HL-60/S4 treated with retinoic acid at 250 ng/mL for 4 days and 3 days (cell line): ENCODE measurements around the gene CFL1.

Experiments used
- in situ Hi-C: fragments of 300-500 bp; cut with MboI; formaldehyde crosslinking; loops from 2 replicates; pipeline ENCODE4 v1.7.0; 2022; ENCODE audit warnings: low sequenced_read_pairs

CFL1 gene

GRCh38 chr11:65870706-65871681 lies 13.0 kb upstream of the CFL1 start:
- in situ Hi-C loops: loop anchor here (10.0 kb wide), 1 partner anchor 114 kb away; no protein-coding TSS in a partner anchor

GRCh38 chr11:65870307-65870658 lies 12.3 kb upstream of the CFL1 start:
- in situ Hi-C loops: loop anchor here (10.0 kb wide), 1 partner anchor 115 kb away; no protein-coding TSS in a partner anchor

GRCh38 chr11:65869643-65870306 lies 11.8 kb upstream of the CFL1 start:
- in situ Hi-C loops: loop anchor here (10.0 kb wide), 1 partner anchor 115 kb away; no protein-coding TSS in a partner anchor

GRCh38 chr11:65868907-65869306 lies 10.9 kb upstream of the CFL1 start:
- in situ Hi-C loops: no loop called here

GRCh38 chr11:65868076-65868667 lies 10.2 kb upstream of the CFL1 start:
- in situ Hi-C loops: no loop called here

- in situ Hi-C loops: no loop called here
Measured at GRCh38 chr11:65867284-65868071, 9.5 kb upstream of the CFL1 start.

GRCh38 chr11:65866509-65867283 lies 8.7 kb upstream of the CFL1 start:
- in situ Hi-C loops: no loop called here

GRCh38 chr11:65865550-65866172 lies 7.7 kb upstream of the CFL1 start:
- in situ Hi-C loops: no loop called here

- in situ Hi-C loops: no loop called here
Measured at GRCh38 chr11:65864706-65865471, 6.9 kb upstream of the CFL1 start.

- in situ Hi-C loops: no loop called here
Measured at GRCh38 chr11:65863889-65864705, 6.1 kb upstream of the CFL1 start.

GRCh38 chr11:65862941-65863888 lies 5.2 kb upstream of the CFL1 start:
- in situ Hi-C loops: no loop called here

- in situ Hi-C loops: no loop called here
Measured at GRCh38 chr11:65862191-65862735, 4.3 kb upstream of the CFL1 start.

- in situ Hi-C loops: no loop called here
Measured at GRCh38 chr11:65861533-65862183, 3.7 kb upstream of the CFL1 start.

- in situ Hi-C loops: no loop called here
Measured at GRCh38 chr11:65861165-65861505, 3.2 kb upstream of the CFL1 start.

- in situ Hi-C loops: no loop called here
Measured at GRCh38 chr11:65860278-65861164, 2.5 kb upstream of the CFL1 start, which contains the start of gene MUS81. Gene MUS81, plus strand, starts transcription at chr11:65860433. Its CDS starts 321 bp downstream, at chr11:65860754.
